Measurements from ENCODE around the gene KHK. TPM values are rescaled to one million over a fixed set of nuclear protein-coding genes. Genes with fewer than 3 reads are reported as not detected.

KHK gene
- total and polyA plus RNA-seq, 9 of the 15 experiments (the other 6 are each of a cell fraction or from before 2014, with no cell fraction given), result 1.5 to 10.7 (median 5.2) TPM

DNA sequence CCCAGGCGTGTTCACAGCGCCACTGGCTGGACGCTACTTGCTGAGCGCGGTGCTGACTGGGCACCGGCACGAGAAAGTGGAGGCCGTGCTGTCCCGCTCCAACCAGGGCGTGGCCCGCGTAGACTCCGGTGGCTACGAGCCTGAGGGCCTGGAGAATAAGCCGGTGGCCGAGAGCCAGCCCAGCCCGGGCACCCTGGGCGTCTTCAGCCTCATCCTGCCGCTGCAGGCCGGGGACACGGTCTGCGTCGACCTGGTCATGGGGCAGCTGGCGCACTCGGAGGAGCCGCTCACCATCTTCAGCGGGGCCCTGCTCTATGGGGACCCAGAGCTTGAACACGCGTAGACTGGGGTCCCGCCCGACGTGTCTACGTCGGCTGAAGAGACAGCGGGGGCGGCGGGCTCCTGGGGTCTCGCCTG, 891 bp upstream of the KHK start:
- H3K9me1 ChIP-seq (ENCODE audit: control insufficient read depth, insufficient read depth, low read length), result peaks cover 1% of the 10 kb centered on the region
- H3K4me2 ChIP-seq (ENCODE audit: insufficient read depth, low read length), result peak overlapping the region; percentile 69
- in situ Hi-C loops (cut with MboI) (loop anchor here (5.0 kb wide), 1 partner anchor 123 kb away; no protein-coding TSS in a partner anchor), intact Hi-C loops (cut with micrococcal nuclease) (loop anchor here (1.0 to 2.0 kb wide), 2 partner anchors 65 to 125 kb away; no protein-coding TSS in a partner anchor)
- H3K27me3 ChIP-seq (ENCODE audit: control insufficient read depth in 2 of 2, insufficient read depth in 2 of 2, low read length in 2 of 2), result no peaks in the 10 kb centered on the region
- peaks cover 10% of the 10 kb centered on the region; the same call in 1 of the 3 replicates for H3K79me2 ChIP-seq (ENCODE audit: control insufficient read depth, insufficient read depth, low read length)
- peak overlapping the region; percentile 81 to 95 for H3K9ac ChIP-seq (ENCODE audit: insufficient read depth in 1 of 2, low read depth in 2 of 2, low read length in 2 of 2)
- POLR2A ChIA-PET, result interaction anchor here (0.6 to 1.7 kb wide), 5 partner anchors 9 to 294 kb away, joined by 3 to 4 read pairs (median 4); no protein-coding TSS in a partner anchor
- no peaks in the 10 kb centered on the region for H4K20me1 ChIP-seq (replicated peaks; ENCODE audit: control insufficient read depth, insufficient read depth, low read length)
- CTCF ChIA-PET (ENCODE audit: low intra/inter-chr PET ratio), result interaction anchor here (1.1 to 2.5 kb wide), 4 partner anchors 70 to 218 kb away, joined by 3 to 22 read pairs (median 6); no protein-coding TSS in a partner anchor
- peaks cover 53 to 70% of the 10 kb centered on the region in 2 experiments for H3K4me1 ChIP-seq (replicated peaks in 1 of 2; ENCODE audit: control insufficient read depth in 2 of 2, insufficient read depth in 2 of 2, low read length in 2 of 2)
- FAIRE-seq (no peak), DNase-seq (ENCODE audit: extremely low read depth in 1 of 4, low spot score in 3 of 4) (peak; percentile 53 to 67 (median 55)), ATAC-seq (peak; percentile 29)
- H3K9me3 ChIP-seq (replicated peaks; ENCODE audit: control insufficient read depth, insufficient read depth, low read depth, low read length), result no peaks in the 10 kb centered on the region
- peak overlapping the region; percentile 85 for H3K27ac ChIP-seq (ENCODE audit: extremely low read depth, low read depth, low read length)
- H3K36me3 ChIP-seq (ENCODE audit: control insufficient read depth, insufficient read depth, low read length), result no peaks in the 10 kb centered on the region
- no TSS peak for BruUV-seq (replicated peaks)
- WGBS (ENCODE audit: insufficient coverage, low coverage, missing lambda C conversion rate), result 21% methylated on average over 20 of the region's 38 CpGs
- H2AFZ ChIP-seq (ENCODE audit: low read depth, low read length), result peak overlapping the region; percentile 56
- peak overlapping the region; percentile 57 for H3K4me3 ChIP-seq
- TF ChIP-seq, protein P1, sequence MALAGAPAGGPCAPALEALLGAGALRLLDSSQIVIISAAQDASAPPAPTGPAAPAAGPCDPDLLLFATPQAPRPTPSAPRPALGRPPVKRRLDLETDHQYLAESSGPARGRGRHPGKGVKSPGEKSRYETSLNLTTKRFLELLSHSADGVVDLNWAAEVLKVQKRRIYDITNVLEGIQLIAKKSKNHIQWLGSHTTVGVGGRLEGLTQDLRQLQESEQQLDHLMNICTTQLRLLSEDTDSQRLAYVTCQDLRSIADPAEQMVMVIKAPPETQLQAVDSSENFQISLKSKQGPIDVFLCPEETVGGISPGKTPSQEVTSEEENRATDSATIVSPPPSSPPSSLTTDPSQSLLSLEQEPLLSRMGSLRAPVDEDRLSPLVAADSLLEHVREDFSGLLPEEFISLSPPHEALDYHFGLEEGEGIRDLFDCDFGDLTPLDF (CRISPR knock-in tag; IDR thresholded peaks at IDR 0.05), result no peak
- no peak for TF ChIP-seq E2F3 (CRISPR knock-in tag; IDR thresholded peaks at IDR 0.05)
- TF ChIP-seq IFI16 (CRISPR knock-in tag; IDR thresholded peaks at IDR 0.05), result no peak
- peak; percentile 96 for TF ChIP-seq ZSCAN29 (IDR thresholded peaks at IDR 0.05)
- 0 out of 4 replicates have a peak, but pooled peaks of 1 of the 2 experiments have one; percentile 17 for TF ChIP-seq HDAC1 (IDR thresholded peaks at IDR 0.05)
- peak; percentile 20; the same call in 1 of the 2 replicates for TF ChIP-seq MTA3 (IDR thresholded peaks at IDR 0.05; ENCODE audit: borderline replicate concordance)
- TF ChIP-seq NONO (IDR thresholded peaks at IDR 0.05; ENCODE audit: low read depth in 2 of 2, low read length in 1 of 2), result no peak
- no peak for TF ChIP-seq MYC (IDR thresholded peaks at IDR 0.05; ENCODE audit: low read depth, low read length)
- no peak for TF ChIP-seq MYC (CRISPR knock-in tag; IDR thresholded peaks at IDR 0.05; ENCODE audit: borderline replicate concordance, low read depth)
- no peak for TF ChIP-seq ILK (tag; IDR thresholded peaks at IDR 0.05; ENCODE audit: borderline replicate concordance, low read depth)
- no peak for TF ChIP-seq CBX1 (IDR thresholded peaks at IDR 0.05; ENCODE audit: low read depth)
- TF ChIP-seq, protein P2, sequence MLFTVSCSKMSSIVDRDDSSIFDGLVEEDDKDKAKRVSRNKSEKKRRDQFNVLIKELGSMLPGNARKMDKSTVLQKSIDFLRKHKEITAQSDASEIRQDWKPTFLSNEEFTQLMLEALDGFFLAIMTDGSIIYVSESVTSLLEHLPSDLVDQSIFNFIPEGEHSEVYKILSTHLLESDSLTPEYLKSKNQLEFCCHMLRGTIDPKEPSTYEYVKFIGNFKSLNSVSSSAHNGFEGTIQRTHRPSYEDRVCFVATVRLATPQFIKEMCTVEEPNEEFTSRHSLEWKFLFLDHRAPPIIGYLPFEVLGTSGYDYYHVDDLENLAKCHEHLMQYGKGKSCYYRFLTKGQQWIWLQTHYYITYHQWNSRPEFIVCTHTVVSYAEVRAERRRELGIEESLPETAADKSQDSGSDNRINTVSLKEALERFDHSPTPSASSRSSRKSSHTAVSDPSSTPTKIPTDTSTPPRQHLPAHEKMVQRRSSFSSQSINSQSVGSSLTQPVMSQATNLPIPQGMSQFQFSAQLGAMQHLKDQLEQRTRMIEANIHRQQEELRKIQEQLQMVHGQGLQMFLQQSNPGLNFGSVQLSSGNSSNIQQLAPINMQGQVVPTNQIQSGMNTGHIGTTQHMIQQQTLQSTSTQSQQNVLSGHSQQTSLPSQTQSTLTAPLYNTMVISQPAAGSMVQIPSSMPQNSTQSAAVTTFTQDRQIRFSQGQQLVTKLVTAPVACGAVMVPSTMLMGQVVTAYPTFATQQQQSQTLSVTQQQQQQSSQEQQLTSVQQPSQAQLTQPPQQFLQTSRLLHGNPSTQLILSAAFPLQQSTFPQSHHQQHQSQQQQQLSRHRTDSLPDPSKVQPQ (CRISPR knock-in tag; IDR thresholded peaks at IDR 0.05; ENCODE audit: borderline replicate concordance), result no peak
- TF ChIP-seq KLF10 (CRISPR knock-in tag; IDR thresholded peaks at IDR 0.05), result no peak
- TF ChIP-seq CBX2 (IDR thresholded peaks at IDR 0.05; ENCODE audit: insufficient read depth, low read length, poor library complexity, severe bottlenecking), result no peak
- TF ChIP-seq, protein P3, sequence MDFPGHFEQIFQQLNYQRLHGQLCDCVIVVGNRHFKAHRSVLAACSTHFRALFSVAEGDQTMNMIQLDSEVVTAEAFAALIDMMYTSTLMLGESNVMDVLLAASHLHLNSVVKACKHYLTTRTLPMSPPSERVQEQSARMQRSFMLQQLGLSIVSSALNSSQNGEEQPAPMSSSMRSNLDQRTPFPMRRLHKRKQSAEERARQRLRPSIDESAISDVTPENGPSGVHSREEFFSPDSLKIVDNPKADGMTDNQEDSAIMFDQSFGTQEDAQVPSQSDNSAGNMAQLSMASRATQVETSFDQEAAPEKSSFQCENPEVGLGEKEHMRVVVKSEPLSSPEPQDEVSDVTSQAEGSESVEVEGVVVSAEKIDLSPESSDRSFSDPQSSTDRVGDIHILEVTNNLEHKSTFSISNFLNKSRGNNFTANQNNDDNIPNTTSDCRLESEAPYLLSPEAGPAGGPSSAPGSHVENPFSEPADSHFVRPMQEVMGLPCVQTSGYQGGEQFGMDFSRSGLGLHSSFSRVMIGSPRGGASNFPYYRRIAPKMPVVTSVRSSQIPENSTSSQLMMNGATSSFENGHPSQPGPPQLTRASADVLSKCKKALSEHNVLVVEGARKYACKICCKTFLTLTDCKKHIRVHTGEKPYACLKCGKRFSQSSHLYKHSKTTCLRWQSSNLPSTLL (IDR thresholded peaks at IDR 0.05), result no peak
- TF ChIP-seq NR4A1 (CRISPR knock-in tag; IDR thresholded peaks at IDR 0.05), result no peak
- peak; percentile 27; the same call in 1 of the 2 replicates for TF ChIP-seq NR4A1 (tag; IDR thresholded peaks at IDR 0.05)
